ENCODE measurements around the gene WDR17. TPM values are rescaled to one million over a fixed set of nuclear protein-coding genes. Genes with fewer than 3 reads are reported as not detected.
A peak's percentile ranks its signal among the peaks of the same experiment; 100 is the strongest.

WDR17 gene
- total and polyA plus RNA-seq, 2 donors (not counting 1 experiment from before 2014, with no cell fraction given) = 1.7 to 4.5 TPM

GRCh38 chr4:176102414-176103063 lies 36.9 kb downstream of the WDR17 start:
- H2AFZ ChIP-seq (ENCODE audit: low read length) = no peak overlapping the region
- no peaks in the 10 kb centered on the region for H3K79me2 ChIP-seq (ENCODE audit: control insufficient read depth, insufficient read depth, low read length)
- H3K27me3 ChIP-seq (ENCODE audit: control insufficient read depth, insufficient read depth, low read length) = no peaks in the 10 kb centered on the region
- no peak overlapping the region for H3K4me2 ChIP-seq (ENCODE audit: extremely low read depth, insufficient read depth, low read length)
- no peak overlapping the region for H3K27ac ChIP-seq (ENCODE audit: insufficient read depth, low read length)
- H4K20me1 ChIP-seq (ENCODE audit: control insufficient read depth, extremely low read depth, insufficient read depth, low read length) = no peaks in the 10 kb centered on the region
- H3K9ac ChIP-seq (ENCODE audit: insufficient read depth, low read length) = no peak overlapping the region
- H3K36me3 ChIP-seq (ENCODE audit: control insufficient read depth, insufficient read depth, low read length) = no peaks in the 10 kb centered on the region
- TF ChIP-seq CTCF (conservative IDR thresholded peaks at IDR 0.05 in 1 of 2, IDR thresholded peaks at IDR 0.05 in 1 of 2; ENCODE audit: low read depth in 1 of 2, low read length in 2 of 2) (no peak), EZH2 (IDR thresholded peaks at IDR 0.05; ENCODE audit: low read length, missing control alignments) (no peak)
- peak in 1 of 2 donors; percentile 18 for DNase-seq (ENCODE audit: low read depth in 2 of 2)
- no peaks in the 10 kb centered on the region for H3K9me3 ChIP-seq (ENCODE audit: control insufficient read depth, insufficient read depth, low read depth, low read length)
- H3K4me3 ChIP-seq (replicated peaks in 1 of 4; ENCODE audit: control extremely low read depth in 1 of 4, insufficient read depth in 1 of 4, low read depth in 3 of 4, low read length in 4 of 4) = no peak overlapping the region
- H3K4me1 ChIP-seq (ENCODE audit: control insufficient read depth, extremely low read depth, insufficient read depth, low read length) = no peaks in the 10 kb centered on the region

- H3K79me2 ChIP-seq (ENCODE audit: control insufficient read depth, insufficient read depth, low read length) = no peaks in the 10 kb centered on the region
- no peaks in the 10 kb centered on the region for H3K27me3 ChIP-seq (ENCODE audit: control insufficient read depth, insufficient read depth, low read length)
- H3K27ac ChIP-seq (ENCODE audit: insufficient read depth, low read length) = no peak overlapping the region
- no peaks in the 10 kb centered on the region for H4K20me1 ChIP-seq (ENCODE audit: control insufficient read depth, extremely low read depth, insufficient read depth, low read length)
- no peaks in the 10 kb centered on the region for H3K36me3 ChIP-seq (ENCODE audit: control insufficient read depth, insufficient read depth, low read length)
- H3K9me3 ChIP-seq (ENCODE audit: control insufficient read depth, insufficient read depth, low read depth, low read length) = no peaks in the 10 kb centered on the region
- no peaks in the 10 kb centered on the region for H3K4me1 ChIP-seq (ENCODE audit: control insufficient read depth, extremely low read depth, insufficient read depth, low read length)
- TF ChIP-seq EZH2 (IDR thresholded peaks at IDR 0.05; ENCODE audit: low read length, missing control alignments) (no peak), CTCF (conservative IDR thresholded peaks at IDR 0.05 in 1 of 2, IDR thresholded peaks at IDR 0.05 in 1 of 2; ENCODE audit: low read depth in 1 of 2, low read length in 2 of 2) (no peak)
- no peak overlapping the region for H3K4me2 ChIP-seq (ENCODE audit: extremely low read depth, insufficient read depth, low read length)
- H3K4me3 ChIP-seq (replicated peaks in 1 of 4; ENCODE audit: control extremely low read depth in 1 of 4, insufficient read depth in 1 of 4, low read depth in 3 of 4, low read length in 4 of 4) = no peak overlapping the region
- no peak overlapping the region for H2AFZ ChIP-seq (ENCODE audit: low read length)
- H3K9ac ChIP-seq (ENCODE audit: insufficient read depth, low read length) = no peak overlapping the region
- no peak for DNase-seq (ENCODE audit: low read depth in 2 of 2)
Observed at GRCh38 chr4:176107695-176108094, 42.1 kb downstream of the WDR17 start.

- Histone ChIP-seq H3K4me2 (ENCODE audit: extremely low read depth, insufficient read depth, low read length) (no peak overlapping the region), H3K4me1 (ENCODE audit: control insufficient read depth, extremely low read depth, insufficient read depth, low read length) (no peaks in the 10 kb centered on the region), H4K20me1 (ENCODE audit: control insufficient read depth, extremely low read depth, insufficient read depth, low read length) (no peaks in the 10 kb centered on the region), H3K36me3 (ENCODE audit: control insufficient read depth, insufficient read depth, low read length) (no peaks in the 10 kb centered on the region), H3K9ac (ENCODE audit: insufficient read depth, low read length) (no peak overlapping the region), H2AFZ (ENCODE audit: low read length) (no peak overlapping the region), H3K4me3 (replicated peaks in 1 of 4; ENCODE audit: control extremely low read depth in 1 of 4, insufficient read depth in 1 of 4, low read depth in 3 of 4, low read length in 4 of 4) (no peak overlapping the region), H3K27ac (ENCODE audit: insufficient read depth, low read length) (no peak overlapping the region), H3K79me2 (ENCODE audit: control insufficient read depth, insufficient read depth, low read length) (no peaks in the 10 kb centered on the region), H3K9me3 (ENCODE audit: control insufficient read depth, insufficient read depth, low read depth, low read length) (no peaks in the 10 kb centered on the region), H3K27me3 (ENCODE audit: control insufficient read depth, insufficient read depth, low read length) (no peaks in the 10 kb centered on the region)
- no peak for TF ChIP-seq EZH2 (IDR thresholded peaks at IDR 0.05; ENCODE audit: low read length, missing control alignments)
- TF ChIP-seq CTCF (conservative IDR thresholded peaks at IDR 0.05 in 1 of 2, IDR thresholded peaks at IDR 0.05 in 1 of 2; ENCODE audit: low read depth in 1 of 2, low read length in 2 of 2) = peak; percentile 47 to 67
- peak; percentile 6 to 17 for DNase-seq (ENCODE audit: low read depth in 2 of 2)
Observed at GRCh38 chr4:176123710-176124407, 58.2 kb downstream of the WDR17 start.
